HepG2 (cell line): ENCODE measurements around the gene DNMT3A. TPM values are rescaled to one million over a fixed set of nuclear protein-coding genes. Genes with fewer than 3 reads are reported as not detected.

Source experiments
- ATAC-seq: fragments of 200-7000 bp; cut with Tn5 transposase; 3 replicates; pipeline ENCODE4 v1.9.1; 2020; ENCODE audit warnings: mild to moderate bottlenecking, moderate library complexity
- BruUV-seq: library from RNA; stranded (reverse); fragments of 400-500 nt; replicated peaks from 2 replicates; lab custom pipeline; 2021; lab: Mats Ljungman, UMichigan
- CTCF ChIA-PET: fragments of 300-600 bp; formaldehyde crosslinking; extraction: SDS; loops from one replicate; lab custom pipeline; 2021; ENCODE audit warnings: low total read pairs, inconsistent platforms, low intra/inter-chr PET ratio; lab: Yijun Ruan, JAX
- POLR2A ChIA-PET: fragments of 350-600 bp; sonication (Branson Sonifier 250); formaldehyde crosslinking; loops from one replicate; lab custom pipeline; 2020; ENCODE audit warnings: antibody characterized with exemption, inconsistent platforms; lab: Yijun Ruan, JAX
- DNase-seq: peaks from one replicate; pipeline ENCODE4 v3.0.0-alpha.2; 2015; ENCODE audit warnings: low spot score
- FAIRE-seq: peaks from 3 replicates; lab custom pipeline; 2011; peaks lifted over from hg19 to GRCh38; lab: Jason Lieb, UNC
- H2AFZ ChIP-seq: one replicate; pipeline ENCODE4 v1.6.1; 2011; ENCODE audit warnings: low read length, inconsistent platforms
- H3K27ac ChIP-seq: fragments of 300-600 bp; 3 replicates; pipeline ENCODE4 v1.8.0; 2011; ENCODE audit warnings: mixed run types, mild to moderate bottlenecking, mixed read lengths, low read length, inconsistent platforms; ENCODE audit not compliant: insufficient read depth; ENCODE audit errors: extremely low read length
- H3K27me3 ChIP-seq, 2 experiments: fragments of 200-600 bp in 1 of 2; 2 replicates in 1 of 2; 3 replicates in 1 of 2; pipeline versions ENCODE4 v1.6.0 to v1.8.0; 2011; ENCODE audit warnings: low read length in 2 of 2, mild to moderate bottlenecking in 2 of 2, moderate library complexity in 2 of 2, inconsistent platforms in 1 of 2; ENCODE audit not compliant: insufficient read depth in 2 of 2, control insufficient read depth in 1 of 2
- H3K36me3 ChIP-seq, 2 experiments: fragments of 200-600 bp in 1 of 2; replicated peaks in 1 of 2; 2 replicates in 1 of 2; 3 replicates in 1 of 2; pipeline versions ENCODE4 v1.5.1 to v1.8.0; 2011; ENCODE audit warnings: low read length in 2 of 2, inconsistent platforms in 1 of 2; ENCODE audit not compliant: insufficient read depth in 2 of 2, control insufficient read depth in 1 of 2
- H3K4me1 ChIP-seq: 2 replicates; pipeline ENCODE4 v1.5.1; 2012; ENCODE audit warnings: low read length, inconsistent platforms; ENCODE audit not compliant: insufficient read depth
- H3K4me2 ChIP-seq: 2 replicates; pipeline ENCODE4 v1.6.0; 2011; ENCODE audit warnings: low read depth, low read length, inconsistent platforms
- H3K4me3 ChIP-seq, 3 experiments: fragments of 200-600 bp in 1 of 3; sonication (generic), shearing (Covaris generic) in 1 of 3; replicated peaks in 1 of 3; 2 replicates each; pipeline ENCODE4 v1.5.1; 2011 to 2016; ENCODE audit warnings: low read length in 3 of 3, inconsistent platforms in 2 of 3, low read depth in 2 of 3, mild to moderate bottlenecking in 2 of 3, control low read depth in 1 of 3, mixed read lengths in 1 of 3; ENCODE audit not compliant: insufficient read depth in 1 of 3
- H3K79me2 ChIP-seq: one replicate; pipeline ENCODE4 v1.6.1; 2011; ENCODE audit warnings: low read length, inconsistent platforms; ENCODE audit not compliant: insufficient read depth
- H3K9ac ChIP-seq: 2 replicates; pipeline ENCODE4 v1.6.0; 2011; ENCODE audit warnings: mild to moderate bottlenecking, low read depth, low read length, inconsistent platforms; ENCODE audit not compliant: insufficient read depth
- H3K9me3 ChIP-seq: 2 replicates; pipeline ENCODE4 v1.5.1; 2012; ENCODE audit warnings: mild to moderate bottlenecking, low read length
- H4K20me1 ChIP-seq: 2 replicates; pipeline ENCODE4 v1.6.0; 2011; ENCODE audit warnings: inconsistent platforms, mild to moderate bottlenecking, low read length, moderate library complexity; ENCODE audit not compliant: insufficient read depth
- AGO1 ChIP-seq: fragments of 200-400 bp; formaldehyde crosslinking; IDR thresholded peaks from 2 replicates; pipeline ENCODE4 v1.6.1; 2017; ENCODE audit warnings: mild to moderate bottlenecking, low read depth, low read length, moderate library complexity; ENCODE audit not compliant: poor library complexity, severe bottlenecking
- AGO2 ChIP-seq: fragments of 200-400 bp; formaldehyde crosslinking; optimal IDR thresholded peaks from 2 replicates; pipeline ENCODE3; 2017; ENCODE audit warnings: mild to moderate bottlenecking, low read depth, low read length, moderate library complexity
- ATF7 ChIP-seq, 2 experiments: fragments of 450-650 bp in 1 of 2; sonication (generic) in 1 of 2; formaldehyde crosslinking in 1 of 2; IDR thresholded peaks; 2 replicates each; pipeline versions ENCODE4 v1.4.0 to v1.6.1; 2016 to 2020; ENCODE audit warnings: antibody characterized with exemption in 1 of 2, mild to moderate bottlenecking in 1 of 2, missing genetic modification reagents in 1 of 2
- DMAP1 ChIP-seq: IDR thresholded peaks from 2 replicates; pipeline ENCODE4 v1.6.1; 2016
- NFYB ChIP-seq: sonication (generic); formaldehyde crosslinking; IDR thresholded peaks from 2 replicates; pipeline ENCODE4 v1.4.0; 2020; ENCODE audit warnings: missing genetic modification reagents
- RBFOX2 ChIP-seq: fragments of 200-400 bp; formaldehyde crosslinking; IDR thresholded peaks from 2 replicates; pipeline ENCODE4 v1.6.1; 2017; ENCODE audit warnings: low read depth, mild to moderate bottlenecking, low read length
- ZNF205 ChIP-seq: IDR thresholded peaks from 2 replicates; pipeline ENCODE4 v1.6.1; 2018; ENCODE audit warnings: missing biosample characterization, missing genetic modification reagents
- ZNF335 ChIP-seq: sonication (generic); formaldehyde crosslinking; IDR thresholded peaks from 2 replicates; pipeline ENCODE4 v1.4.0; 2020; ENCODE audit warnings: missing genetic modification reagents
- ZNF570 ChIP-seq: sonication (generic); formaldehyde crosslinking; IDR thresholded peaks from 2 replicates; pipeline ENCODE4 v1.4.0; 2020; ENCODE audit warnings: mild to moderate bottlenecking, missing genetic modification reagents, borderline replicate concordance
- ZNF776 ChIP-seq: sonication (generic); formaldehyde crosslinking; IDR thresholded peaks from 2 replicates; pipeline ENCODE4 v1.4.0; 2020; ENCODE audit warnings: mild to moderate bottlenecking, missing genetic modification reagents
- WGBS: methylation state at CpG from one replicate; pipeline ENCODE4 v1.1.6; 2017; ENCODE audit warnings: low lambda C conversion rate; 5-methylcytosine and 5-hydroxymethylcytosine counted together
- in situ Hi-C: cut with HindIII; loops from 2 replicates; pipeline ENCODE4 v1.10.0; 2017; ENCODE audit warnings: low pct_unique_long_range_greater_than_20kb; ENCODE audit not compliant: extremely low pct_ligation_motif_present
- intact Hi-C: fragments of 100-400 bp; cut with micrococcal nuclease; formaldehyde crosslinking; loops from one replicate; pipeline ENCODE4 v1.10.0; 2022; ENCODE audit not compliant: unreplicated experiment
- polyA plus RNA-seq, 8 experiments: library from polyadenylated mRNA; depleted of rRNA in 3 of 8; stranded (reverse) in 7 of 8; unstranded in 1 of 8; fragments of >200 nt; fragmentation: Illumina TruSeq in 4 of 8; extraction: Trizol in 4 of 8; gene quantifications; 2 replicates each; pipeline versions ENCODE4 v1.2.1 to v1.2.3, GENCODE V29; 2011 to 2016; ENCODE audit warnings: low read depth in 4 of 8, missing spikeins in 1 of 8, mixed read lengths in 1 of 8; ENCODE audit not compliant: insufficient read depth in 1 of 8
- total RNA-seq, 5 experiments: library from RNA; depleted of rRNA; stranded (reverse); fragments of >200 nt; fragmentation: Illumina TruSeq; extraction: Trizol; gene quantifications; 2 replicates each; pipeline ENCODE4 v1.2.3, GENCODE V29; 2016; ENCODE audit warnings: low read depth in 1 of 5
- TF ChIP-seq, protein P1 (sequence below): sonication (generic); formaldehyde crosslinking; IDR thresholded peaks from 2 replicates; pipeline ENCODE4 v1.4.0; 2020; ENCODE audit warnings: missing genetic modification reagents

Gene DNMT3A
- total and polyA plus RNA-seq, 2 of the 13 experiments (the other 11 are each of a cell fraction or from before 2014, with no cell fraction given): 14.7 to 29.1 TPM

DNA sequence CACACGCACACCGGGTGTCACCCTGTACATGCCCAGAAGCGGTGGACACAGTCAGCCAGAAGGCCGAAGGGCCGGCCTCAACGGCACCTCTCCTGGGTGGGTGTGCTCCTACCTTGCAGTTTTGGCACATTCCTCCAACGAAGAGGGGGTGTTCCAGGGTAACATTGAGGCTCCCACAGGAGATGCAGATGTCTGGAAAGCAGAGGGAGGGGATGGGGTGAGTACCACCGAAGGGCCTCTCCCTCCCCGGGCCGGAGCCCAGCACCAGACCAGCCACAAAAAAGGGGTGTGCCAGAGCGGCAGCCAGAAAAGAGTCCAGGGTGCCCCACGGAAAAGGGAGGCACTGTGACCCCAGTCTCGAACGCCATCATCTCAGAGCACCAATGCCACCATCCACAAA lies 96.6 kb downstream of the DNMT3A start:
- Histone ChIP-seq H3K4me1 (peaks cover 26% of the 10 kb centered on the region), H4K20me1 (no peaks in the 10 kb centered on the region; the same call in 1 of the 2 replicates), H3K36me3 (peaks cover 48 to 78% of the 10 kb centered on the region in 2 experiments), H3K4me2 (no peak overlapping the region), H3K4me3 (no peak overlapping the region), H3K79me2 (peaks cover 13% of the 10 kb centered on the region), H3K27ac (no peak overlapping the region)
- DNase-seq: no peak
- TF ChIP-seq DMAP1 (CRISPR knock-in tag): no peak
- TF ChIP-seq ZNF335 (CRISPR knock-in tag): no peak
- 0 out of 2 replicates have a peak, but pooled peaks have one; percentile 1 for TF ChIP-seq RBFOX2
- TF ChIP-seq, all 625 proteins: peak for 1
- Histone ChIP-seq H3K9me3 (no peaks in the 10 kb centered on the region), H3K9ac (no peak overlapping the region), H2AFZ (no peak overlapping the region), H3K27me3 (no peaks in the 10 kb centered on the region)
- ChIA-PET CTCF (no interaction called here), POLR2A (no interaction called here)
- ATAC-seq (no peak), FAIRE-seq (no peak)
- BruUV-seq: no TSS peak
- in situ Hi-C loops: no loop called here
- intact Hi-C loops: no loop called here
- WGBS: 95% methylated on average over 14 of the region's 14 CpGs

DNA sequence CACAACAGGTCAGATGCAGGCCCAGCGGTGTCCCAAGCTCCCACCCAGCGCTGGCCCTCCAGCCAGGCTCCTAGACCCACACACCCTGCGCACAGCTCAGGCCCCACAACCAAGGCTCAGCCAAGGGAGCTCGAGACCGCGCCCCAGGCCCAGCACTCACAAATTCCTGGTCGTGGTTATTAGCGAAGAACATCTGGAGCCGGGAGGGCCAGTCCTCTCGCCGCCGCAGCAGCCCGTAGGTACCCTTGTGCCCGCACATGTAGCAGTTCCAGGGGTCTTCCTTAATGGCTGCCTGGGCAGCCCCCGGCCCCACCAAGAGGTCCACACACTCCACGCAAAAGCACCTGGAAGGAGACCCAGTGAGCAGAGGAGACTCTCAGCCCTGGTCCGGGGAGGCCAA lies 97.7 kb downstream of the DNMT3A start:
- peak; percentile 79 for TF ChIP-seq AGO2
- TF ChIP-seq, protein P1, sequence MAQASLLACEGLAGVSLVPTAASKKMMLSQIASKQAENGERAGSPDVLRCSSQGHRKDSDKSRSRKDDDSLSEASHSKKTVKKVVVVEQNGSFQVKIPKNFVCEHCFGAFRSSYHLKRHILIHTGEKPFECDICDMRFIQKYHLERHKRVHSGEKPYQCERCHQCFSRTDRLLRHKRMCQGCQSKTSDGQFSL (CRISPR knock-in tag): no peak
- no peak for TF ChIP-seq ATF7 (IDR thresholded peaks at IDR 0.05)
- TF ChIP-seq ATF7 (CRISPR knock-in tag; IDR thresholded peaks at IDR 0.05): no peak
- no peak for TF ChIP-seq ZNF776 (CRISPR knock-in tag)
- TF ChIP-seq AGO1: peak; percentile 21
- TF ChIP-seq NFYB (CRISPR knock-in tag): no peak
- no peak for TF ChIP-seq ZNF205 (CRISPR knock-in tag)
- TF ChIP-seq ZNF570 (CRISPR knock-in tag): no peak
- TF ChIP-seq, all 625 proteins: peak for 2
- no peak for ATAC-seq
- H3K9ac ChIP-seq: no peak overlapping the region
- no peaks in the 10 kb centered on the region for H3K9me3 ChIP-seq
- no peak overlapping the region for H3K4me2 ChIP-seq
- H3K27me3 ChIP-seq: no peaks in the 10 kb centered on the region
- intact Hi-C loops (no loop called here), in situ Hi-C loops (no loop called here)
- DNase-seq: no peak
- H3K27ac ChIP-seq: no peak overlapping the region
- FAIRE-seq: no peak
- peaks cover 56 to 89% of the 10 kb centered on the region in 2 experiments for H3K36me3 ChIP-seq
- no peak overlapping the region for H2AFZ ChIP-seq
- H3K4me3 ChIP-seq: no peak overlapping the region
- 98% methylated on average over 12 of the region's 17 CpGs for WGBS
- ChIA-PET POLR2A (no interaction called here), CTCF (no interaction called here)
- H3K4me1 ChIP-seq: peaks cover 15% of the 10 kb centered on the region
- BruUV-seq: no TSS peak
- no peaks in the 10 kb centered on the region; the same call in 1 of the 2 replicates for H4K20me1 ChIP-seq
- peaks cover 1% of the 10 kb centered on the region for H3K79me2 ChIP-seq
